AG08395 (cell line): ENCODE data around the gene ZNF561.

Experiments
- DNase-seq: peaks from one replicate; pipeline ENCODE4 v3.0.0; 2012; ENCODE audit warnings: mixed read lengths, low spot score

The ZNF561 gene

DNA sequence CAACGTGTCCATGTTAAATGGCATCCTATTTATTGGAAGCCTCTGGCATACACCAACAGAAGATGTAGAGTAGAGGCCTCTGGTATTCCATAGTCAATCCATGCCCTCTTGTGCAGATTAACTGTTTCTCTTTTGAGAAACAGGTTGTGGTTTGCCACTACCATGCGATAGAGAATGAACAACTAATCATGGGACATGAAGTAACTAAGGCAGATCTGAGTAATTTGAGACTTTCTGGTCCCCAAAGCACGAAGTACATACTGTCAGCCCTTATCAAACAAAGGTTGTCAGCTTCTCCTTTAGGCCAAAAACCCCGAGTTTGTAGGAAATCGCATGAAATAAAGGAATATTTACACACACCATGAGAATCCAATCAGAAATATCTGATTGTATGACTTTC, 40.3 kb downstream of the ZNF561 start:
- no peak for DNase-seq

- no peak for DNase-seq
Measured at GRCh38 chr19:9570255-9570654, 50.8 kb downstream of the ZNF561 start.

DNA sequence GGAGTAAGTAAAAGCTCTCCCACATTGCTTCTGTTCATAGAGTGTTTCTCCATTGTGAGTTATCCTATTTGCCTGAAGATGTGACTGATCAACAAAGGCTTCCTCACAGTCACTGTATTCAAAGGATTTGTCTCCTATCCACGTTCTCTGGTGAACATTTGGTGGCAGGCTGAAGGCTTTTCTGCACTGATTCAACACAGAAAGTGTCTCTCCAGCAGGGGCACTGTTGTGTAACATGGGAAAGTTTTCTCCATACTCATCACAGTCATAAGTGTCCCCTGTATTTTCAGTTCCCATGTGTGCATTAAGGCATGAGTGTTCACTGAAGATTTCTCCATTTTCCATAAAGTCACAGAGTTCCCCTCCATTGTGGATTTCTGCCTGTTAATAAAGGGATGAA, 54.3 kb downstream of the ZNF561 start:
- no peak for DNase-seq

DNA sequence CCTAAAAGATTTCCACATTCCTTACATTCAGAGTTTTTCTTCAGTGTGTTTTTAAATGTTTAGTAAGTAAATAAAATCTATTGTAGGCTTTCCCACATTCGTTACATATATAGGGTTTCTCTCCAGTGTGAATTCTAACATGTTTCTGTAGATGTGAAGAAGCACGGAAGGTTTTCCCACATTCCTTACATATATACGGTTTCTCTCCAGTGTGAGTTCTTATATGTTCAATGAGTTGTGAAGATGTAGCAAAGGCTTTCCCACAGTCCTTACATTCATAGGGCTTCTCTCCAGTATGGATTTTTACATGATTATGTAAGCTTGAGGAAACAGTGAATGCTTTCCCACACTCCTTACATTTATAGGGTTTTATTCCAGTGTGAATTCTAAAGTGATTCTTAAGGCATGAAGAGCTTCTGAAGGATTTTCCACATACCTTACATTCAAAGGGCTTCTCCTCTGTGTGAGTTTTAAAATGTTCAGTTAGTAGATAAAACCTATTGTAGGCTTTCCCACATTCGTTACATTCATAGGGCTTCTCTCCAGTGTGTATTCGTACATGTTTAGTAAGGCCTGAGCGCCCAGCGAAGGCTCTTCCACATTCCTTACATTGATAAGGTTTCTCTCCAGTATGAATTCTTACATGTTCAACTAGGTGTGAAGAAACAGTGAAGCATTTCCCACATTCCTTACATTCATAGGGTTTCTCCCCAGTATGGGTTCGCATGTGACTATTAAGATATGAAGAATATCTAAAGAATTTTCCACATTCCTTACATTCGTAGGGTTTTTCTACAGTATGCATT, 54.9 kb downstream of the ZNF561 start:
- DNase-seq, result no peak
